GM12878 (cell line): ENCODE data around the gene KRT71. TPM values are rescaled to one million over a fixed set of nuclear protein-coding genes. Genes with fewer than 3 reads are reported as not detected.

ENCODE experiments used
- ATAC-seq: fragments of 200-7000 bp; cut with Tn5 transposase; 3 replicates; pipeline ENCODE4 v1.9.1; 2020; ENCODE audit warnings: mild to moderate bottlenecking, moderate library complexity
- BruUV-seq: library from RNA; stranded (reverse); fragments of 400-500 nt; replicated peaks from 2 replicates; lab custom pipeline; 2021; lab: Mats Ljungman, UMichigan
- CTCF ChIA-PET: fragments of 300-600 bp; sonication (Branson Sonifier 250); formaldehyde crosslinking; extraction: SDS; loops from one replicate; lab custom pipeline; 2021; ENCODE audit warnings: inconsistent platforms; lab: Yijun Ruan, JAX
- POLR2A ChIA-PET: fragments of 350-600 bp; formaldehyde crosslinking; extraction: SDS; loops from one replicate; lab custom pipeline; 2021; ENCODE audit warnings: inconsistent platforms; lab: Charles Lee
- RAD21 ChIA-PET: fragments of 300-600 bp; sonication (Branson Sonifier 250); formaldehyde crosslinking; loops from one replicate; lab custom pipeline; 2023; ENCODE audit warnings: antibody characterized with exemption; ENCODE audit not compliant: unreplicated experiment; lab: Charles Lee
- SMC1A ChIA-PET: fragments of 300-600 bp; sonication (Branson Sonifier 250); formaldehyde crosslinking; loops from one replicate; lab custom pipeline; 2023; ENCODE audit not compliant: unreplicated experiment, uncharacterized antibody; lab: Charles Lee
- DNase-seq: peaks from one replicate; pipeline ENCODE4 v3.0.0-alpha.2; 2011; ENCODE audit warnings: low read depth, low spot score
- FAIRE-seq: peaks from 3 replicates; lab custom pipeline; 2011; peaks lifted over from hg19 to GRCh38; lab: Jason Lieb, UNC
- H2AFZ ChIP-seq: 2 replicates; pipeline ENCODE4 v1.6.0; 2011; ENCODE audit warnings: low read depth, low read length, control low read depth; ENCODE audit not compliant: control insufficient read depth
- H3K27ac ChIP-seq: 2 replicates; pipeline ENCODE4 v1.5.1; 2011; ENCODE audit warnings: control low read depth; ENCODE audit not compliant: control insufficient read depth, insufficient read depth
- H3K27me3 ChIP-seq, 2 experiments: replicated peaks in 1 of 2; 2 replicates each; pipeline versions ENCODE4 v1.6.0 to v1.6.1; 2011; ENCODE audit warnings: low read length in 1 of 2; ENCODE audit not compliant: control insufficient read depth in 2 of 2, insufficient read depth in 2 of 2
- H3K36me3 ChIP-seq, 2 experiments: 2 replicates each; pipeline ENCODE4 v1.5.1; 2011; ENCODE audit warnings: low read length in 1 of 2; ENCODE audit not compliant: control insufficient read depth in 2 of 2, insufficient read depth in 2 of 2
- H3K4me1 ChIP-seq: 2 replicates; pipeline ENCODE4 v1.6.1; 2011; ENCODE audit warnings: mild to moderate bottlenecking, low read length, moderate library complexity, mixed read lengths; ENCODE audit not compliant: control insufficient read depth, insufficient read depth
- H3K4me2 ChIP-seq: 2 replicates; pipeline ENCODE4 v1.6.0; 2011; ENCODE audit warnings: control low read depth; ENCODE audit not compliant: control insufficient read depth, insufficient read depth
- H3K4me3 ChIP-seq: fragments of 200-600 bp; sonication (generic); 2 replicates; pipeline ENCODE4 v1.5.1; 2016
- H3K79me2 ChIP-seq: 2 replicates; pipeline ENCODE4 v1.6.0; 2011; ENCODE audit warnings: low read length; ENCODE audit not compliant: control insufficient read depth, insufficient read depth
- H3K9ac ChIP-seq: 2 replicates; pipeline ENCODE4 v1.8.0; 2011; ENCODE audit warnings: low read length, control low read depth, mixed read lengths; ENCODE audit not compliant: control insufficient read depth, insufficient read depth
- H3K9me3 ChIP-seq: replicated peaks from 3 replicates; pipeline ENCODE4 v1.5.1; 2011; ENCODE audit warnings: mild to moderate bottlenecking, low read length; ENCODE audit not compliant: control insufficient read depth, insufficient read depth
- H4K20me1 ChIP-seq: 2 replicates; pipeline ENCODE4 v1.6.0; 2011; ENCODE audit not compliant: control insufficient read depth, insufficient read depth
- BCL3 ChIP-seq: IDR thresholded peaks from 2 replicates; pipeline ENCODE4 v1.6.1; 2011; ENCODE audit warnings: borderline replicate concordance, low read depth, mild to moderate bottlenecking, moderate library complexity, low read length; ENCODE audit not compliant: insufficient read depth, poor library complexity, severe bottlenecking
- BHLHE40 ChIP-seq, 2 experiments: fragments of 450-650 bp in 1 of 2; IDR thresholded peaks; 2 replicates each; pipeline ENCODE4 v1.6.1; 2011 to 2017; ENCODE audit warnings: low read depth in 2 of 2, borderline replicate concordance in 1 of 2, improper control_type of control experiment in 1 of 2, low read length in 1 of 2, mild to moderate bottlenecking in 1 of 2
- GABPA ChIP-seq: IDR thresholded peaks from 2 replicates; pipeline ENCODE4 v1.6.1; 2014; ENCODE audit warnings: antibody characterized with exemption, low read depth, mild to moderate bottlenecking, inconsistent platforms
- JUNB ChIP-seq: IDR thresholded peaks from 2 replicates; pipeline ENCODE4 v1.6.1; 2016; ENCODE audit warnings: antibody characterized with exemption, mild to moderate bottlenecking
- PAX8 ChIP-seq: fragments of 450-650 bp; IDR thresholded peaks from 2 replicates; pipeline ENCODE4 v1.6.1; 2017; ENCODE audit warnings: mild to moderate bottlenecking, moderate library complexity
- RBBP5 ChIP-seq: fragments of 200-600 bp; sonication (generic); conservative IDR thresholded peaks from 2 replicates; pipeline ENCODE4 v1.6.1; 2016
- RELA ChIP-seq: fragments of 450-650 bp; IDR thresholded peaks from 2 replicates; pipeline ENCODE4 v1.8.0; 2014; ENCODE audit warnings: borderline replicate concordance; ENCODE audit not compliant: partially characterized antibody
- SIN3A ChIP-seq: IDR thresholded peaks from 2 replicates; pipeline ENCODE4 v1.6.1; 2012; ENCODE audit warnings: low read depth, low read length, improper control_type of control experiment
- SREBF2 ChIP-seq: IDR thresholded peaks from 2 replicates; pipeline ENCODE4 v1.6.1; 2012; ENCODE audit warnings: mild to moderate bottlenecking, low read length
- TCF12 ChIP-seq: IDR thresholded peaks from 2 replicates; pipeline ENCODE4 v1.6.1; 2011; ENCODE audit warnings: low read depth, mild to moderate bottlenecking, low read length
- ZBTB4 ChIP-seq: fragments of 450-650 bp; formaldehyde crosslinking; IDR thresholded peaks from 2 replicates; pipeline ENCODE4 v1.4.0; 2022; ENCODE audit warnings: mild to moderate bottlenecking, moderate library complexity
- ZBTB40 ChIP-seq: fragments of 450-650 bp; IDR thresholded peaks from 2 replicates; pipeline ENCODE4 v1.6.1; 2016; ENCODE audit warnings: mild to moderate bottlenecking, moderate library complexity, borderline replicate concordance
- ZNF384 ChIP-seq: IDR thresholded peaks from 2 replicates; pipeline ENCODE4 v1.6.1; 2012; ENCODE audit warnings: low read depth, mild to moderate bottlenecking, low read length, improper control_type of control experiment, borderline replicate concordance
- WGBS: methylation state at CpG from one replicate; pipeline ENCODE4 v1.1.6; 2016; ENCODE audit warnings: low lambda C conversion rate; ENCODE audit not compliant: insufficient replicate concordance, insufficient coverage; ENCODE audit errors: missing lambda C conversion rate; 5-methylcytosine and 5-hydroxymethylcytosine counted together
- in situ Hi-C: fragments of 300-500 bp; cut with MboI; formaldehyde crosslinking; loops from 9 replicates; pipeline ENCODE4 v1.14.3; 2018; ENCODE audit warnings: mixed read lengths
- intact Hi-C: fragments of 100-400 bp; cut with micrococcal nuclease; formaldehyde crosslinking; loops from one replicate; pipeline ENCODE4 v1.14.2; 2022; ENCODE audit not compliant: unreplicated experiment
- polyA plus RNA-seq, 11 experiments: library from polyadenylated mRNA; depleted of rRNA in 4 of 11; unstranded in 6 of 11; stranded (reverse) in 5 of 11; fragments of >200 nt; fragmentation: Nextera tagmentation in 4 of 11; fragmentation: Illumina TruSeq in 1 of 11; extraction: Ambion mirVana in 4 of 11; extraction: Trizol in 1 of 11; gene quantifications; 1 replicate in 1 of 11; 2 replicates in 10 of 11; pipeline versions ENCODE4 v1.2.1 to v1.2.3, GENCODE V29; 2011 to 2016; ENCODE audit warnings: inconsistent platforms in 2 of 11, missing spikeins in 2 of 11, low read depth in 1 of 11
- total RNA-seq, 4 experiments: library from RNA; depleted of rRNA in 3 of 4; stranded (reverse); fragments of >200 nt in 3 of 4; fragmentation: Illumina TruSeq in 1 of 4; extraction: Trizol in 1 of 4; gene quantifications; 2 replicates each; pipeline versions ENCODE4 v1.2.1 to v1.2.3, GENCODE V29; 2013 to 2021

The KRT71 gene
- total and polyA plus RNA-seq, 10 of the 15 experiments (the other 5 are each of a cell fraction or from before 2014, with no cell fraction given) = not detected

GRCh38 chr12:52559979-52560378, 7.0 kb upstream of the KRT71 start (continued):
- TF ChIP-seq ZBTB40 (no peak), TCF12 (no peak), BHLHE40 (IDR thresholded peaks at IDR 0.05; ENCODE audit: borderline replicate concordance in 1 of 2, low read depth in 2 of 2, low read length in 1 of 2) (no peak), PAX8 (no peak), GABPA (no peak), SIN3A (no peak)

GRCh38 chr12:52558781-52559445, 6.0 kb upstream of the KRT71 start:
- Histone ChIP-seq H3K27me3 (peaks cover 4% of the 10 kb centered on the region in 2 experiments; a peak in 3 of 4 replicates), H3K4me3 (no peak overlapping the region), H4K20me1 (no peaks in the 10 kb centered on the region), H3K9me3 (no peaks in the 10 kb centered on the region), H3K4me2 (no peak overlapping the region), H3K4me1 (no peaks in the 10 kb centered on the region), H2AFZ (no peak overlapping the region), H3K27ac (no peak overlapping the region), H3K9ac (no peak overlapping the region), H3K36me3 (no peaks in the 10 kb centered on the region), H3K79me2 (no peaks in the 10 kb centered on the region)
- FAIRE-seq = no peak
- no peak for DNase-seq
- intact Hi-C loops (no loop called here), in situ Hi-C loops (no loop called here)
- BruUV-seq = no TSS peak
- CTCF ChIA-PET = no interaction called here
- no peak for ATAC-seq
- SMC1A ChIA-PET = no interaction called here
- RAD21 ChIA-PET = no interaction called here
- WGBS = 23% methylated on average over 8 of the region's 8 CpGs
- POLR2A ChIA-PET = no interaction called here
- no peak for TF ChIP-seq SREBF2
- TF ChIP-seq BCL3 = no peak
- TF ChIP-seq RELA = no peak
- TF ChIP-seq ZNF384 = no peak
- TF ChIP-seq RBBP5 = no peak
- no peak for TF ChIP-seq ZBTB4 (CRISPR knock-in tag)
- no peak for TF ChIP-seq JUNB
